ENCODE data around the gene BTNL2. TPM values are rescaled to one million over a fixed set of nuclear protein-coding genes. Genes with fewer than 3 reads are reported as not detected.

Gene BTNL2
- total RNA-seq, 2 experiments from 2014 or later = not detected

DNA sequence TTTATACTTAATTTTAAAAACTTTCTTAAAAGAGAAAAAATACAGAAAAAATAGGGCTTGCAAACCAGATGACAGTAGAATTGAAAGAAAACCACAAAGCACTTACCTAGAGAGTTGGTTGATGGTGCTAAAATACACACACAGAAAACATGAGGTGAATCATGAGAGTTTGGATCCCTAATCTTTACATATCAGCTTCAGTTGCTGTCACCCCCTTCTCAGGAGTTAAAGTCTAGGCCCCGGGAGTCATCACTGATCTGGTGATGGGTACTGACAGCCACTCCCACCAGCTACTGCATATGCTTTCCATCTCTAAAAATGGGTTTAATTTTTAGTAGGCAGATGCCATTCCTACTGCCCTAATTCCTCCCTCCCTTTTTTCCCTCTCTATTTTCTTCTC, 52.0 kb downstream of the BTNL2 start:
- Histone ChIP-seq H3K4me1 (ENCODE audit: insufficient read depth, low read length) (no peaks in the 10 kb centered on the region), H3K27ac (ENCODE audit: low read depth in 1 of 2, low read length in 2 of 2) (no peak overlapping the region), H3K36me3 (ENCODE audit: insufficient read depth, low read length) (no peaks in the 10 kb centered on the region), H3K4me3 (ENCODE audit: low read length) (no peak overlapping the region), H3K27me3 (ENCODE audit: control insufficient read depth in 1 of 2, insufficient read depth in 2 of 2, low read length in 2 of 2) (peaks cover 0 to 1% of the 10 kb centered on the region in 2 experiments), H3K9me3 (ENCODE audit: control insufficient read depth in 1 of 2, insufficient read depth in 1 of 2, low read length in 2 of 2) (no peaks in the 10 kb centered on the region)
- intact Hi-C loops (cut with DNase I, micrococcal nuclease) = no loop called here
- Mint-ChIP-seq H3K27ac (no peak overlapping the region), H3K4me3 (no peak overlapping the region), H3K9me3 (no peaks in the 10 kb centered on the region), H3K27me3 (peaks cover 2% of the 10 kb centered on the region), H3K4me1 (ENCODE audit: low read depth) (no peaks in the 10 kb centered on the region), H3K36me3 (ENCODE audit: low read depth) (no peaks in the 10 kb centered on the region)
- ATAC-seq (ENCODE audit: poor library complexity) (no peak), DNase-seq (no peak)
- ChIA-PET POLR2A (no interaction called here), CTCF (no interaction called here)
- no peak for TF ChIP-seq CTCF (IDR thresholded peaks at IDR 0.05)

DNA sequence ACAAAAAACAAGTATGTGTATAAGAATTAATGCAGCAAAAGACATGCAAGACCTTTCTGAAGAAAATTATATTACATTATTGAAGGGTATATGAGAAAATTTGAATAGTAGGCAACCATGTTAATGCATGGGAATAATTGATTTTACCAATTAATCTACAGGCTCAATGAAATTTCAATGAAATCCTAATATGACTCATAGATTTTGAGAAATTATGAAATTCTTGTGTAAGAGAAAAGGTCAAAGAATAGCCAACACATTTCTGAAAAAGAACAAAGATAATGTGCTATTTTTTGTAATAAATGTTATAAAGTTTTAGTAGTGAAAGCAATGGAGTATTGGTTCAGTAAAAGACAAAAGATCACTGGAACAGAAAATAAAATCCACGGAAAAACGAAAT, 53.6 kb downstream of the BTNL2 start:
- ATAC-seq (ENCODE audit: poor library complexity) (no peak), DNase-seq (no peak)
- no peaks in the 10 kb centered on the region for H3K9me3 Mint-ChIP-seq
- Histone ChIP-seq H3K27ac (ENCODE audit: low read depth in 1 of 2, low read length in 2 of 2) (no peak overlapping the region), H3K4me3 (ENCODE audit: low read length) (no peak overlapping the region), H3K9me3 (ENCODE audit: control insufficient read depth in 1 of 2, insufficient read depth in 1 of 2, low read length in 2 of 2) (no peaks in the 10 kb centered on the region), H3K27me3 (ENCODE audit: control insufficient read depth in 1 of 2, insufficient read depth in 2 of 2, low read length in 2 of 2) (peaks cover 0 to 11% of the 10 kb centered on the region in 2 experiments), H3K4me1 (ENCODE audit: insufficient read depth, low read length) (no peaks in the 10 kb centered on the region), H3K36me3 (ENCODE audit: insufficient read depth, low read length) (no peaks in the 10 kb centered on the region)
- H3K36me3 Mint-ChIP-seq (ENCODE audit: low read depth) = no peaks in the 10 kb centered on the region
- intact Hi-C loops (cut with DNase I, micrococcal nuclease) = no loop called here
- H3K27me3 Mint-ChIP-seq = peaks cover 18% of the 10 kb centered on the region
- POLR2A ChIA-PET = no interaction called here
- H3K4me3 Mint-ChIP-seq = no peak overlapping the region
- H3K27ac Mint-ChIP-seq = no peak overlapping the region
- no peaks in the 10 kb centered on the region for H3K4me1 Mint-ChIP-seq (ENCODE audit: low read depth)
- TF ChIP-seq CTCF (IDR thresholded peaks at IDR 0.05) = no peak
- CTCF ChIA-PET = no interaction called here

Other genes with a start within 250 kb of the BTNL2 start
- gene EGFL8, start 242.6 kb downstream of the BTNL2 start, total RNA-seq = 10 to 100 TPM; 13.1 to 13.8 TPM
- gene AGPAT1, start 231.1 kb downstream of the BTNL2 start, total RNA-seq = 10 to 100 TPM; 13.2 to 13.3 TPM
- 1 to 10 TPM; 9.6 to 9.9 TPM for gene RNF5, start 228.8 kb downstream of the BTNL2 start, total RNA-seq
- 10 to 100 TPM; 23.5 to 27.0 TPM for gene AGER, start 222.9 kb downstream of the BTNL2 start, total RNA-seq
- 10 to 100 TPM; 62.0 to 65.6 TPM for gene PBX2, start 217.0 kb downstream of the BTNL2 start, total RNA-seq
- 100 to 1,000 TPM; 190 to 202 TPM for gene GPSM3, start 214.5 kb downstream of the BTNL2 start, total RNA-seq
- under 1 TPM; 0.47 to 0.53 TPM for gene NOTCH4, start 183.1 kb downstream of the BTNL2 start, total RNA-seq
- gene TSBP1, start 35.3 kb downstream of the BTNL2 start, total RNA-seq = not detected
- 10 to 100 TPM; 50.3 to 51.0 TPM for gene HLA-DRA, start 32.7 kb upstream of the BTNL2 start, total RNA-seq
- 10 to 100 TPM; 12.5 to 12.6 TPM for gene HLA-DRB5, start 123.1 kb upstream of the BTNL2 start, total RNA-seq
- 10 to 100 TPM; 31.3 to 33.6 TPM for gene HLA-DRB1, start 182.7 kb upstream of the BTNL2 start, total RNA-seq
- 1 to 10 TPM; 5.9 to 6.9 TPM for gene HLA-DQA1, start 230.2 kb upstream of the BTNL2 start, total RNA-seq